Thyroid gland (tissue), 4 donors: ENCODE results near the gene PRKAB1. TPM values are rescaled to one million over a fixed set of nuclear protein-coding genes. Genes with fewer than 3 reads are reported as not detected.
A peak's percentile ranks its signal among the peaks of the same experiment; 100 is the strongest.

Source experiments
- DNase-seq, 2 donors: peaks; one replicate each; pipeline ENCODE4 v3.0.0-alpha.2; 2019
- H3K27ac ChIP-seq, 3 donors: fragments of 200-600 bp; sonication (generic); 1 replicate in 2 of 3; 2 replicates in 1 of 3; pipeline ENCODE4 v1.5.1; 2016 to 2019; ENCODE audit warnings: mild to moderate bottlenecking in 1 of 3, moderate library complexity in 1 of 3
- H3K27me3 ChIP-seq: fragments of 200-600 bp; sonication (generic); one replicate; pipeline ENCODE4 v1.5.1; 2019
- H3K36me3 ChIP-seq, 2 donors: fragments of 200-600 bp; sonication (generic); one replicate each; pipeline ENCODE4 v1.5.1; 2016 to 2019
- H3K4me1 ChIP-seq, 2 donors: fragments of 200-600 bp; sonication (generic); one replicate each; pipeline ENCODE4 v1.5.1; 2017 to 2019
- H3K4me3 ChIP-seq, 3 donors: fragments of 200-600 bp; sonication (generic); replicated peaks in 1 of 3; 1 replicate in 2 of 3; 2 replicates in 1 of 3; pipeline ENCODE4 v1.5.1; 2016; ENCODE audit warnings: mild to moderate bottlenecking in 1 of 3
- H3K9me3 ChIP-seq: fragments of 200-600 bp; sonication (generic); one replicate; pipeline ENCODE4 v1.5.1; 2017
- POLR2A ChIP-seq, 2 donors: fragments of 450-650 bp; IDR thresholded peaks; one replicate each; pipeline ENCODE4 v1.6.1; 2017; ENCODE audit warnings: antibody characterized with exemption in 2 of 2, mild to moderate bottlenecking in 2 of 2, moderate library complexity in 1 of 2
- WGBS, 2 donors: methylation state at CpG; one replicate each; pipeline ENCODE4 v1.1.5; 2017; 5-methylcytosine and 5-hydroxymethylcytosine counted together
- intact Hi-C: fragments of 100-400 bp; cut with DNase I; formaldehyde crosslinking; loops from one replicate; pipeline ENCODE4 v1.15.1; 2023
- total RNA-seq, 4 donors: library from RNA; depleted of rRNA; stranded (reverse); fragments of >200 nt; gene quantifications; one replicate each; pipeline ENCODE4 v1.2.3, GENCODE V29; 2016
- TF ChIP-seq, protein P1 (sequence below), 6 experiments: fragments of 200-600 bp in 3 of 6; fragments of 450-650 bp in 3 of 6; sonication (generic) in 3 of 6; IDR thresholded peaks; one replicate each; pipeline ENCODE4 v1.5.1; 2016 to 2019; ENCODE audit warnings: antibody characterized with exemption in 6 of 6, mild to moderate bottlenecking in 2 of 6, inconsistent platforms in 1 of 6, moderate library complexity in 1 of 6

The PRKAB1 gene
- total RNA-seq, 4 donors from 2014 or later: 22.5 to 197 (median 32.3) TPM

DNA sequence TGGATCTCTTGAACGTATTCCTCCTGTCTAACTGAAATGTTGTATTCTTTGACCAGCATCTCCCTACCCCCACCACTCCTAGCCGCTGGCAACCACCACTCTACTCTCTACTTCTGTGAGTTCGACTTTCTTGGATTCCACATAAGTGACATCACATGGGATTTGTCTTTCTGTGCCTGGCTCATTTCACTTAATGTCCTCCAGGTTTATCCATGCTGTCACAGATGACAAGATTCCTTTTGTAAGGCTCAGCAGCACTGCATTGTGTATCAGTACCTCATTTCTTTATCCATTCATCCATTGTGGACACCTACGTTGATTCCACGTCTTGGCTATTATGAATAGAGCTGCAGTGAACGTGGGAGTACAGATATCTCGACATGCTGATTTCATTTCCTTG, 10.5 kb downstream of the PRKAB1 start:
- H3K4me1 ChIP-seq: peaks cover 0 to 49% of the 10 kb centered on the region in 2 donors
- 86 to 92% methylated on average over 7 of the region's 7 CpGs for WGBS, 2 donors
- TF ChIP-seq POLR2A (IDR thresholded peaks at IDR 0.05): no peak
- peaks cover 69 to 72% of the 10 kb centered on the region in 2 donors for H3K36me3 ChIP-seq
- intact Hi-C loops: no loop called here
- no peak for DNase-seq
- H3K27me3 ChIP-seq: no peaks in the 10 kb centered on the region
- H3K9me3 ChIP-seq: no peaks in the 10 kb centered on the region
- H3K27ac ChIP-seq: peak overlapping the region in 2 of 3 donors; percentile 4 to 20
- H3K4me3 ChIP-seq: no peak overlapping the region

DNA sequence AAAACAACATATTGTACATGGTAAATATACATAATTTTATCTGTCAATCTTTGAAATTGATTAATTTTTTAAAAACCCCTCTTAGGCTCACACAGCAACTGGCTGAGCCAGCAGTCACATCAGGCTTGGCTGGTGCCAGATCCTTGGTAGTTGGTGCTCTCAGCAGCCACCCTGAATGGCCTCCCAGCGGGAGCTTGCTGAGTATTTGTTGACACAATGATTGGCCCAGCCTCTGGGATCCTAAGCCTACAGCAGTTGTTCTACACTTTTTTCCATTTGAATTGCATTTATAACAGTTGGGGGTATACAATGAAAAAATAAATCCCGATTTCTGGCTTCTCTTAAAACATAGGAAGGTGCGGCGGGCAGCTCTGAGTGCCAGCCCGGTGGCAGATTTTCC, 11.1 kb downstream of the PRKAB1 start:
- Histone ChIP-seq H3K4me1 (peaks cover under 1 to 55% of the 10 kb centered on the region in 2 donors), H3K27me3 (no peaks in the 10 kb centered on the region), H3K4me3 (no peak overlapping the region), H3K9me3 (no peaks in the 10 kb centered on the region), H3K27ac (peak overlapping the region in 2 of 3 donors; percentile 55 to 61), H3K36me3 (peaks cover 66 to 67% of the 10 kb centered on the region in 2 donors)
- DNase-seq: no peak
- intact Hi-C loops: no loop called here
- WGBS, 2 donors: 92% methylated on average over 5 of the region's 5 CpGs
- no peak for TF ChIP-seq POLR2A (IDR thresholded peaks at IDR 0.05)
- TF ChIP-seq, protein P1, sequence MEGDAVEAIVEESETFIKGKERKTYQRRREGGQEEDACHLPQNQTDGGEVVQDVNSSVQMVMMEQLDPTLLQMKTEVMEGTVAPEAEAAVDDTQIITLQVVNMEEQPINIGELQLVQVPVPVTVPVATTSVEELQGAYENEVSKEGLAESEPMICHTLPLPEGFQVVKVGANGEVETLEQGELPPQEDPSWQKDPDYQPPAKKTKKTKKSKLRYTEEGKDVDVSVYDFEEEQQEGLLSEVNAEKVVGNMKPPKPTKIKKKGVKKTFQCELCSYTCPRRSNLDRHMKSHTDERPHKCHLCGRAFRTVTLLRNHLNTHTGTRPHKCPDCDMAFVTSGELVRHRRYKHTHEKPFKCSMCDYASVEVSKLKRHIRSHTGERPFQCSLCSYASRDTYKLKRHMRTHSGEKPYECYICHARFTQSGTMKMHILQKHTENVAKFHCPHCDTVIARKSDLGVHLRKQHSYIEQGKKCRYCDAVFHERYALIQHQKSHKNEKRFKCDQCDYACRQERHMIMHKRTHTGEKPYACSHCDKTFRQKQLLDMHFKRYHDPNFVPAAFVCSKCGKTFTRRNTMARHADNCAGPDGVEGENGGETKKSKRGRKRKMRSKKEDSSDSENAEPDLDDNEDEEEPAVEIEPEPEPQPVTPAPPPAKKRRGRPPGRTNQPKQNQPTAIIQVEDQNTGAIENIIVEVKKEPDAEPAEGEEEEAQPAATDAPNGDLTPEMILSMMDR (IDR thresholded peaks at IDR 0.05): no peak

DNA sequence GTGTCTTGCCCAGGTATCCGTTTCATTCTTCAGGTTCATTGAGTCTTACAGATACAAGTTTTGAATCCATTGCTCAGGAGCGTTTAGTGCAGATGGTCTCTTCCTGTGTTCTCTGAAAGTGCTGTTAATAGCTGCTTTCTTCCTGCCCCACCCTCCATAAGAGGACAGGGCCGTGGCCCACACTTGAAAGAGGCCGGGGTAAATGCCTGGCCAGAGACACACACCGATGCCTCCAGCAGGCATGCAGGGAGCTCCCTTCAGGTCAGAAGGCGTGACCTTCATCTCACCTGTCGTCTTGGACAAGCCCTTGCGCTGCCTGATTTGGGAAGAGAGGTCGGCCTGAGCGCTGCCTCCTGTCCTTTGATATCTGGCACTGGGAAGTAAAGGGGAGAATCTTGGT, 11.6 kb downstream of the PRKAB1 start:
- intact Hi-C loops: no loop called here
- H3K36me3 ChIP-seq: peaks cover 62 to 67% of the 10 kb centered on the region in 2 donors
- H3K4me3 ChIP-seq: no peak overlapping the region
- no peak for TF ChIP-seq POLR2A (IDR thresholded peaks at IDR 0.05)
- TF ChIP-seq, protein P1 (IDR thresholded peaks at IDR 0.05): no peak
- H3K27me3 ChIP-seq: no peaks in the 10 kb centered on the region
- no peak for DNase-seq
- no peaks in the 10 kb centered on the region for H3K9me3 ChIP-seq
- H3K4me1 ChIP-seq: peaks cover 5 to 59% of the 10 kb centered on the region in 2 donors
- H3K27ac ChIP-seq: peak overlapping the region in 2 of 3 donors; percentile 55 to 61
- 82 to 84% methylated on average over 10 of the region's 10 CpGs for WGBS, 2 donors

DNA sequence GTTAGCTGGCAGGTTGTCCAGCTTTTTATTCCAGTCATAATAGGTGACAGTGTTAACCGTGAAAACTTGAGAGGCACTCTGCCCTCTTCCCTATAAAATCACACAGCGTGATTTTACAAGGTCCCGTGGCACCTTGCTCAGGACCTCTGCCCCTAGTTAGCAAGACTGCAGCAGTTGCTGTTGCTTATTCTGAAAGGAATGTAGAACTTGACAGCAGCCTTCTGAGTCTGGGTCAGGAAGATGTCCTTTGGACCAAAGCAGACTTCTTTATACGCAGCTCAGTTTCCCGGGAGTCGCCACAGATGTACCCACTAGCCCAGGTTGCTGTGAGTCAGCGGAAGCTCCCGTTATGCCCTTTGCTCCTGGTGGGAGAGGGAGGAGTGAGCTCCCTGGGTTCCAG, 13.2 kb downstream of the PRKAB1 start:
- Histone ChIP-seq H3K27me3 (no peaks in the 10 kb centered on the region), H3K4me1 (peaks cover 20 to 76% of the 10 kb centered on the region in 2 donors), H3K9me3 (no peaks in the 10 kb centered on the region), H3K4me3 (no peak overlapping the region), H3K36me3 (peaks cover 52 to 57% of the 10 kb centered on the region in 2 donors), H3K27ac (peak overlapping the region in 2 of 3 donors; percentile 48 to 61)
- no peak for TF ChIP-seq POLR2A (IDR thresholded peaks at IDR 0.05)
- TF ChIP-seq, protein P1 (IDR thresholded peaks at IDR 0.05): no peak
- intact Hi-C loops: no loop called here
- 81 to 89% methylated on average over 8 of the region's 8 CpGs for WGBS, 2 donors
- DNase-seq: no peak

DNA sequence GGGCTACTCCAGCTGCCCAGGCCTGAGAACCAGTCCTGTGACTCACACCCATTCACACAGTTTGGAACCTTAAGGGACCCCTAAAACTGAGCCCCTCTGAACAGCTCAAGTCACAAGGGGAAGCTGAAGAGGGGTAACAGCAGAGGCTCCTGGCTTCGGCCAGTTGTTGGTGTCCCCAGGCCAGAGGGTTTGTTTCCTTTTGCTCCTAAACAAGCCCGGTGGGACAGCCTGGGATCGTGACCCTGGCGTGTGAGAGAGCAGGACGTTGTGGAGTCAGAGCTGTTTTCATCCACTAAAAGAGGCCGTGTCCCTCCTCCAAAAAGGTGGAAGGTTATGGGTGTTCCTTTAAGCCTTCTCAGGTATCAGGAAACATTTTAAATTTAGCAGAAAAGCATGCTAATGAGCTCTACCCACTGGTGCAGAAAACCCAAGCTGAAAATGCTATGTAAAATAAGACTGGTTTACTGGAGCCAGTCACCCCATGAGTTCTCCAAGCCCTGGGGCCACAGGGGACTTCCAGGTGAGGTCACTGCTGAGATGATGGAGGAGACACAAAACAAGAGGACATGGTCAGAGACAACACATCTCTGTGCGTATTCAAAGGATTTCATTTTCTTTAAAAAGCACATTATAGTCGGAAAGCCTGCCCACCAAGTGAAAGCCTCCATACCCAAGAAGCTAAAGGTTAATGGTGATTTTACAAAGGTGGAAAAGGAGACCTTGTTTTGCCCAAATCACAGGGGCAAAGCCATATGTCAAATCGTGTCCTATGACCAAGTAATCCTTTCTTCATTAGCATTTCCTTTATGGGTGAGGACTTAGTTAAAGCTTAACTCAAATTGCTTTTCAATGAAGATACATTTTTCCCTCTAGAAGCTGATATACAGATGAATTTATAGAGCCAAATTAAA, 14.1 kb downstream of the PRKAB1 start:
- Histone ChIP-seq H3K27me3 (no peaks in the 10 kb centered on the region), H3K36me3 (peaks cover 43 to 48% of the 10 kb centered on the region in 2 donors), H3K4me1 (peaks cover 27 to 84% of the 10 kb centered on the region in 2 donors), H3K27ac (peak overlapping the region in 2 of 3 donors; percentile 48 to 61), H3K9me3 (no peaks in the 10 kb centered on the region), H3K4me3 (no peak overlapping the region)
- WGBS, 2 donors: 84 to 91% methylated on average over 9 of the region's 9 CpGs
- TF ChIP-seq, protein P1 (IDR thresholded peaks at IDR 0.05): no peak
- TF ChIP-seq POLR2A (IDR thresholded peaks at IDR 0.05): no peak
- no peak for DNase-seq
- intact Hi-C loops: no loop called here
